H1 (cell line): ENCODE data around the gene IQGAP3. TPM values are rescaled to one million over a fixed set of nuclear protein-coding genes. Genes with fewer than 3 reads are reported as not detected.

Experiments used
- CTCF ChIA-PET: fragments of 300-600 bp; sonication (Branson Sonifier 250); formaldehyde crosslinking; loops from one replicate; lab custom pipeline; 2021; ENCODE audit not compliant: partially characterized antibody; lab: Charles Lee
- POLR2A ChIA-PET: fragments of 300-600 bp; sonication (Branson Sonifier 250); formaldehyde crosslinking; loops from one replicate; lab custom pipeline; 2021; ENCODE audit warnings: inconsistent platforms; ENCODE audit not compliant: partially characterized antibody; lab: Charles Lee
- DNase-seq, 2 experiments: peaks; one replicate each; pipeline versions ENCODE4 v3.0.0 to v3.0.0-alpha.2; 2010 to 2022; ENCODE audit warnings: low spot score in 2 of 2, low read depth in 1 of 2, mixed read lengths in 1 of 2
- FAIRE-seq: peaks from 2 replicates; lab custom pipeline; 2011; peaks lifted over from hg19 to GRCh38; lab: Jason Lieb, UNC
- H2AFZ ChIP-seq: 2 replicates; pipeline ENCODE4 v1.8.1; 2012; ENCODE audit warnings: low read length, inconsistent platforms
- H2AK5ac ChIP-seq: 2 replicates; pipeline ENCODE4 v1.6.1; 2013; ENCODE audit warnings: low read depth, low read length
- H2BK120ac ChIP-seq: replicated peaks from 2 replicates; pipeline ENCODE3; 2013; ENCODE audit warnings: low read depth, low read length, inconsistent platforms
- H2BK12ac ChIP-seq: 2 replicates; pipeline ENCODE4 v1.6.1; 2013; ENCODE audit warnings: low read depth, low read length
- H2BK15ac ChIP-seq: 2 replicates; pipeline ENCODE4 v1.6.1; 2013; ENCODE audit warnings: low read length
- H2BK20ac ChIP-seq: 2 replicates; pipeline ENCODE4 v1.6.1; 2013; ENCODE audit warnings: low read length
- H2BK5ac ChIP-seq: 2 replicates; pipeline ENCODE4 v1.6.1; 2013; ENCODE audit warnings: low read depth, low read length
- H3K14ac ChIP-seq: 2 replicates; pipeline ENCODE4 v1.6.1; 2013; ENCODE audit warnings: inconsistent platforms; ENCODE audit not compliant: insufficient read length
- H3K18ac ChIP-seq: 2 replicates; pipeline ENCODE4 v1.6.1; 2013; ENCODE audit warnings: low read length; ENCODE audit errors: extremely low read depth
- H3K23ac ChIP-seq: 2 replicates; pipeline ENCODE4 v1.6.1; 2013; ENCODE audit warnings: inconsistent platforms; ENCODE audit not compliant: insufficient read length
- H3K23me2 ChIP-seq: 2 replicates; pipeline ENCODE4 v1.6.1; 2013; ENCODE audit warnings: low read depth, low read length
- H3K27ac ChIP-seq: 2 replicates; pipeline ENCODE4 v1.6.1; 2011; ENCODE audit warnings: low read depth, low read length, inconsistent platforms
- H3K27me3 ChIP-seq, 4 experiments: replicated peaks in 1 of 4; 1 replicate in 1 of 4; 2 replicates in 3 of 4; pipeline versions ENCODE4 v1.6.1 to v1.8.1; 2011 to 2013; ENCODE audit warnings: low read length in 3 of 4, mild to moderate bottlenecking in 3 of 4, inconsistent platforms in 2 of 4, mixed read lengths in 2 of 4, moderate library complexity in 1 of 4; ENCODE audit not compliant: control insufficient read depth in 3 of 4, insufficient read depth in 3 of 4; ENCODE audit errors: extremely low read depth in 1 of 4
- H3K36me3 ChIP-seq, 4 experiments: 2 replicates each; pipeline versions ENCODE4 v1.6.1 to v1.8.1; 2011 to 2013; ENCODE audit warnings: mild to moderate bottlenecking in 4 of 4, low read length in 3 of 4, moderate library complexity in 2 of 4, control low read depth in 1 of 4, inconsistent platforms in 1 of 4; ENCODE audit not compliant: insufficient read depth in 4 of 4, control insufficient read depth in 2 of 4
- H3K4ac ChIP-seq: replicated peaks from 2 replicates; pipeline ENCODE3; 2013; ENCODE audit warnings: low read length, low read depth, mixed read lengths, inconsistent platforms; ENCODE audit not compliant: insufficient read length
- H3K4me1 ChIP-seq, 4 experiments: replicated peaks in 1 of 4; 1 replicate in 1 of 4; 2 replicates in 3 of 4; pipeline versions ENCODE4 v1.6.1 to v1.8.1; 2011 to 2013; ENCODE audit warnings: low read length in 3 of 4, inconsistent platforms in 2 of 4, mixed read lengths in 1 of 4; ENCODE audit not compliant: insufficient read depth in 4 of 4, control insufficient read depth in 3 of 4
- H3K4me2 ChIP-seq, 2 experiments: 2 replicates each; pipeline versions ENCODE4 v1.6.1 to v1.8.1; 2011 to 2013; ENCODE audit warnings: low read depth in 2 of 2, low read length in 2 of 2, control low read depth in 1 of 2, inconsistent platforms in 1 of 2, mild to moderate bottlenecking in 1 of 2; ENCODE audit not compliant: insufficient read depth in 1 of 2
- H3K4me3 ChIP-seq, 4 experiments: fragments of 200-600, 300-600 bp in 1 of 4; sonication (generic), shearing (Covaris generic), sonication (Bioruptor Twin) in 1 of 4; 2 replicates each; pipeline versions ENCODE4 v1.5.1 to v1.8.1; 2011 to 2016; ENCODE audit warnings: low read length in 4 of 4, low read depth in 3 of 4, control low read depth in 2 of 4, inconsistent platforms in 2 of 4, mild to moderate bottlenecking in 2 of 4, mixed read lengths in 1 of 4, moderate library complexity in 1 of 4; ENCODE audit not compliant: insufficient read depth in 2 of 4; ENCODE audit errors: extremely low read depth in 1 of 4
- H3K56ac ChIP-seq: replicated peaks from 2 replicates; pipeline ENCODE3; 2013; ENCODE audit warnings: low read depth, mild to moderate bottlenecking, mixed read lengths, low read length, inconsistent platforms; ENCODE audit not compliant: insufficient read length
- H3K79me1 ChIP-seq: 2 replicates; pipeline ENCODE4 v1.6.1; 2013; ENCODE audit warnings: low read depth, low read length, control low read depth
- H3K79me2 ChIP-seq, 2 experiments: 2 replicates each; pipeline versions ENCODE4 v1.6.1 to v1.8.1; 2012 to 2013; ENCODE audit warnings: low read length in 2 of 2, mild to moderate bottlenecking in 2 of 2, inconsistent platforms in 1 of 2; ENCODE audit not compliant: insufficient read depth in 2 of 2, control insufficient read depth in 1 of 2
- H3K9ac ChIP-seq, 4 experiments: replicated peaks in 1 of 4; 1 replicate in 1 of 4; 2 replicates in 3 of 4; pipeline versions ENCODE4 v1.6.1 to v1.8.1; 2011 to 2013; ENCODE audit warnings: low read depth in 3 of 4, low read length in 3 of 4, control low read depth in 2 of 4, mild to moderate bottlenecking in 2 of 4, moderate library complexity in 2 of 4, inconsistent platforms in 1 of 4; ENCODE audit errors: extremely low read depth in 1 of 4
- H3K9me3 ChIP-seq, 2 experiments: 2 replicates each; pipeline versions ENCODE4 v1.6.1 to v1.8.1; 2012 to 2013; ENCODE audit warnings: mild to moderate bottlenecking in 2 of 2, moderate library complexity in 2 of 2, control low read depth in 1 of 2, inconsistent platforms in 1 of 2, low read depth in 1 of 2, low read length in 1 of 2, mixed read lengths in 1 of 2; ENCODE audit not compliant: insufficient read depth in 2 of 2
- H4K20me1 ChIP-seq, 2 experiments: replicated peaks in 1 of 2; 2 replicates each; pipeline versions ENCODE3 to v1.8.1; 2011 to 2013; ENCODE audit warnings: inconsistent platforms in 2 of 2, low read length in 2 of 2, mild to moderate bottlenecking in 1 of 2; ENCODE audit not compliant: insufficient read depth in 2 of 2, control insufficient read depth in 1 of 2
- H4K5ac ChIP-seq: 2 replicates; pipeline ENCODE4 v1.6.1; 2013; ENCODE audit warnings: low read length, low read depth, mixed read lengths, inconsistent platforms; ENCODE audit not compliant: insufficient read length
- H4K8ac ChIP-seq: 2 replicates; pipeline ENCODE4 v1.8.0; 2013; ENCODE audit warnings: mild to moderate bottlenecking, moderate library complexity, low read length, inconsistent platforms; ENCODE audit not compliant: insufficient read depth; ENCODE audit errors: extremely low read depth
- H4K91ac ChIP-seq: replicated peaks from 2 replicates; pipeline ENCODE3; 2013; ENCODE audit warnings: low read length, mixed read lengths, inconsistent platforms; ENCODE audit not compliant: insufficient read length
- CBX5 ChIP-seq: fragments of 300-800, 300-1000 bp; sonication (generic); IDR thresholded peaks from 2 replicates; pipeline ENCODE4 v1.7.1; 2016; ENCODE audit warnings: antibody characterized with exemption, low read length, low read depth
- POU5F1 ChIP-seq: IDR thresholded peaks from 2 replicates; pipeline ENCODE4 v1.6.1; 2011; ENCODE audit warnings: low read depth, mild to moderate bottlenecking, low read length, moderate library complexity
- polyA plus RNA-seq, 7 experiments: library from polyadenylated mRNA; depleted of rRNA in 3 of 7; stranded (reverse) in 5 of 7; unstranded in 2 of 7; fragments of >200 nt in 5 of 7; fragments of 200-250 nt in 2 of 7; gene quantifications; 1 replicate in 5 of 7; 2 replicates in 1 of 7; 4 replicates in 1 of 7; pipeline versions ENCODE4 v1.2.1 to v1.2.3, GENCODE V29; 2011 to 2013; ENCODE audit warnings: missing spikeins in 2 of 7, mixed read lengths in 2 of 7
- total RNA-seq: library from RNA; stranded (reverse); fragmentation: NEBNext Ultra II Directional; extraction: Animal tissue kit (Norgen Biotek cat#: 25700); gene quantifications from 2 replicates; pipeline ENCODE4 v1.2.1, GENCODE V29; 2021
- TF ChIP-seq, protein P1 (sequence below): IDR thresholded peaks from 2 replicates; pipeline ENCODE4 v1.6.1; 2011; ENCODE audit warnings: low read length, improper control_type of control experiment

The IQGAP3 gene
- total and polyA plus RNA-seq, 2 of the 8 experiments (the other 6 are each of a cell fraction or from before 2014, with no cell fraction given), result 14.6 to 22.3 TPM

DNA sequence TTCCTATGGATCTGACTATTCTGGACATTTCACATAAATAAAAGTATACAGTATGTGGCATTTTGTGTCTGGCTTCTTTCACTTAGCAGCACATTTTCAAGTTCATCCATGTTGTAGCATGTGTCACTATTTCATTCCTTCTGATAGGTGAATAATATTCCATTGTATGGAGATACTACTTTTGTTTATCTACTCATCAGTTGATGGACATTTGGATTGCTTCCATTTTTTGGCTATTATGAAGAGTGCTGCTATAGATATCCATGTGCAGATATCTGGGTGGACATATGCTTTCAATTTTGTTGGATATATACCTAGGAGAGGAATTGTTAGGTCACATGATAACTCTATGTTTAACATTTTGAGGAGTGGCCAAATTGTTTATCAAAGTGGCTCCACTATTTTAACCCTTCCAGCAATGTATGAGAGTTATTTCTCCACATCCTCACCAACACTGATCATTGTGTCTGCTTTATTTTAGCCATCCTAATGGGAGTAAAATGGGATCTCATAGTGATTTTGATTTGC is 49.9 kb downstream of the IQGAP3 start:
- H3K36me3 ChIP-seq, result peaks cover 0 to 2% (median 0%) of the 10 kb centered on the region in 4 experiments; a peak in 2 of 8 replicates
- no peak overlapping the region for H2BK15ac ChIP-seq
- no peak overlapping the region for H2BK120ac ChIP-seq
- H3K9me3 ChIP-seq, result no peaks in the 10 kb centered on the region
- no peak overlapping the region for H2BK5ac ChIP-seq
- no peak overlapping the region for H4K8ac ChIP-seq
- H3K18ac ChIP-seq, result no peak overlapping the region
- H2AK5ac ChIP-seq, result no peak overlapping the region
- CTCF ChIA-PET, result interaction anchor here (0.6 to 3.9 kb wide), 5 partner anchors 13 to 105 kb away, joined by 3 to 20 read pairs (median 4); no protein-coding TSS in a partner anchor
- H3K4me1 ChIP-seq, result peaks cover 3 to 15% (median 11%) of the 10 kb centered on the region in 4 experiments
- H3K79me1 ChIP-seq, result no peaks in the 10 kb centered on the region
- H3K4me2 ChIP-seq, result no peak overlapping the region
- H2BK12ac ChIP-seq, result no peak overlapping the region
- no peaks in the 10 kb centered on the region for H4K20me1 ChIP-seq
- no peaks in the 10 kb centered on the region for H3K79me2 ChIP-seq
- FAIRE-seq (no peak), DNase-seq (no peak)
- H3K4me3 ChIP-seq, result no peak overlapping the region
- POLR2A ChIA-PET, result no interaction called here
- H2AFZ ChIP-seq, result no peak overlapping the region
- H4K91ac ChIP-seq, result no peak overlapping the region
- H3K14ac ChIP-seq, result no peak overlapping the region
- H3K27ac ChIP-seq, result no peak overlapping the region
- H3K56ac ChIP-seq, result no peak overlapping the region
- H2BK20ac ChIP-seq, result no peak overlapping the region
- no peak overlapping the region for H3K23ac ChIP-seq
- H3K27me3 ChIP-seq, result no peaks in the 10 kb centered on the region
- no peak overlapping the region for H3K9ac ChIP-seq
- no peak overlapping the region for H4K5ac ChIP-seq
- H3K23me2 ChIP-seq, result no peaks in the 10 kb centered on the region
- H3K4ac ChIP-seq, result no peak overlapping the region
- TF ChIP-seq, protein P1, sequence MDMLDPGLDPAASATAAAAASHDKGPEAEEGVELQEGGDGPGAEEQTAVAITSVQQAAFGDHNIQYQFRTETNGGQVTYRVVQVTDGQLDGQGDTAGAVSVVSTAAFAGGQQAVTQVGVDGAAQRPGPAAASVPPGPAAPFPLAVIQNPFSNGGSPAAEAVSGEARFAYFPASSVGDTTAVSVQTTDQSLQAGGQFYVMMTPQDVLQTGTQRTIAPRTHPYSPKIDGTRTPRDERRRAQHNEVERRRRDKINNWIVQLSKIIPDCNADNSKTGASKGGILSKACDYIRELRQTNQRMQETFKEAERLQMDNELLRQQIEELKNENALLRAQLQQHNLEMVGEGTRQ, result no peak
- no peak for TF ChIP-seq POU5F1
- TF ChIP-seq CBX5, result no peak
